Measurements from ENCODE around the gene NCOA6. TPM values are rescaled to one million over a fixed set of nuclear protein-coding genes. Genes with fewer than 3 reads are reported as not detected.
"Not testable (repeated sequence)": the region's sequence is repeated elsewhere in the genome, so short reads cannot be mapped to it uniquely, and the experiment has no call there.

The NCOA6 gene
- total RNA-seq, 2 experiments from 2014 or later: 8.8 to 24.4 TPM

DNA sequence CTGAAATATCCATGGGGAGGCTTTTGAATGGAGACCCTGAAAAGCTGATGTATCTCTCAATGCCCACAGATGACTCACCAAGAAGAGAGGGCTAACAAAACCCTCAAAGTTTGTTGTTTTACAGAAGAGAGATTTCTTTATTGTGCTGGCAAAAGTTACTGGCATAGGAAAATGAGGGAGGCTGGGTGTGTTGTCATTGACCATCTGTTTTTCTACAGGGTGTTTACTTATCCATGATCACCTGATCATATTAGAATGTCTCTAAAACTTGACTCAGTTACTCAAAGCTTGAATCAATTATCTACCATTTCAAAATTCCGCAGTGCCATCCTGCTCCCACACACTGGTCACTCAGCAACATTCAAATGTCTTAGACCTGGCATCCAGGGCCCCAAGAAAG, 9.8 kb downstream of the NCOA6 start:
- TF ChIP-seq, protein P1, sequence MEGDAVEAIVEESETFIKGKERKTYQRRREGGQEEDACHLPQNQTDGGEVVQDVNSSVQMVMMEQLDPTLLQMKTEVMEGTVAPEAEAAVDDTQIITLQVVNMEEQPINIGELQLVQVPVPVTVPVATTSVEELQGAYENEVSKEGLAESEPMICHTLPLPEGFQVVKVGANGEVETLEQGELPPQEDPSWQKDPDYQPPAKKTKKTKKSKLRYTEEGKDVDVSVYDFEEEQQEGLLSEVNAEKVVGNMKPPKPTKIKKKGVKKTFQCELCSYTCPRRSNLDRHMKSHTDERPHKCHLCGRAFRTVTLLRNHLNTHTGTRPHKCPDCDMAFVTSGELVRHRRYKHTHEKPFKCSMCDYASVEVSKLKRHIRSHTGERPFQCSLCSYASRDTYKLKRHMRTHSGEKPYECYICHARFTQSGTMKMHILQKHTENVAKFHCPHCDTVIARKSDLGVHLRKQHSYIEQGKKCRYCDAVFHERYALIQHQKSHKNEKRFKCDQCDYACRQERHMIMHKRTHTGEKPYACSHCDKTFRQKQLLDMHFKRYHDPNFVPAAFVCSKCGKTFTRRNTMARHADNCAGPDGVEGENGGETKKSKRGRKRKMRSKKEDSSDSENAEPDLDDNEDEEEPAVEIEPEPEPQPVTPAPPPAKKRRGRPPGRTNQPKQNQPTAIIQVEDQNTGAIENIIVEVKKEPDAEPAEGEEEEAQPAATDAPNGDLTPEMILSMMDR (conservative IDR thresholded peaks at IDR 0.05; ENCODE audit: low read length): no peak
- no peak for TF ChIP-seq EZH2phosphoT487 (IDR thresholded peaks at IDR 0.05; ENCODE audit: borderline replicate concordance, low read depth, low read length)
- intact Hi-C loops (cut with micrococcal nuclease; ENCODE audit: unreplicated experiment): no loop called here
- H3K36me3 ChIP-seq (ENCODE audit: insufficient read depth, low read length): no peaks in the 10 kb centered on the region
- H3K9me3 ChIP-seq (ENCODE audit: low read length): no peaks in the 10 kb centered on the region
- BruUV-seq (replicated peaks): TSS peak; percentile 31
- H3K4me2 ChIP-seq (ENCODE audit: low read length): no peak overlapping the region
- H3K79me2 ChIP-seq (ENCODE audit: insufficient read depth, low read depth, low read length): peaks cover 32% of the 10 kb centered on the region
- no peak overlapping the region for H3K4me3 ChIP-seq (ENCODE audit: low read depth, low read length, poor library complexity, severe bottlenecking)
- CTCF ChIA-PET (ENCODE audit: unreplicated experiment): no interaction called here
- DNase-seq (ENCODE audit: low spot score): no peak
- H2AFZ ChIP-seq (ENCODE audit: low read length): no peak overlapping the region
- no peaks in the 10 kb centered on the region for H3K9me2 ChIP-seq (ENCODE audit: insufficient read depth, low read length)
- POLR2A ChIA-PET: no interaction called here
- H4K20me1 ChIP-seq (ENCODE audit: insufficient read depth, low read length): peaks cover 18% of the 10 kb centered on the region; the same call in 1 of the 2 replicates
- no peaks in the 10 kb centered on the region for H3K4me1 ChIP-seq (ENCODE audit: insufficient read depth, low read length, poor library complexity, severe bottlenecking)
- H3K27ac ChIP-seq (ENCODE audit: low read depth, low read length, poor library complexity, severe bottlenecking): no peak overlapping the region

DNA sequence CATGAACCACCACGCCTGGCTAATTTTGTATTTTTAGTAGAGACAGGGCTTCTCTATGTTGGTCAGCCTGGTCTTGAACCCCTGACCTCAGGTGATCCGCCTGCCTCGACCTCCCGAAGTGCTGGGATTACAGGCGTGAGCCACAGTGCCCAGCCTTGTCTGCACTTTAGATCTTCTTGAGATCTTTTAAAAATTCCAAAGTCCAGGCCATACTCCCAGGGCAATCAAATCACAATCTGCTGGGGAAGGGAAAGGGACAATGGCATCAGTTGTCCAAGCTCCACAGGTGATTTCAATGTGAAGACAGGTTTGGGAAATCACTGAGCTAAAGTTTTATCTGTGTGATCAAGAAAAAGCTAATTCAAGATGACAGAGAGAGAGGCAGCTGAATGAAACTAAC, 16.9 kb downstream of the NCOA6 start:
- no TSS peak for BruUV-seq (replicated peaks)
- H3K9me3 ChIP-seq (ENCODE audit: low read length): no peaks in the 10 kb centered on the region
- no peak overlapping the region for H2AFZ ChIP-seq (ENCODE audit: low read length)
- H3K36me3 ChIP-seq (ENCODE audit: insufficient read depth, low read length): no peaks in the 10 kb centered on the region
- no peaks in the 10 kb centered on the region for H3K9me2 ChIP-seq (ENCODE audit: insufficient read depth, low read length)
- no peak overlapping the region for H3K4me3 ChIP-seq (ENCODE audit: low read depth, low read length, poor library complexity, severe bottlenecking)
- H4K20me1 ChIP-seq (ENCODE audit: insufficient read depth, low read length): no peaks in the 10 kb centered on the region; the same call in 1 of the 2 replicates
- TF ChIP-seq EZH2phosphoT487 (IDR thresholded peaks at IDR 0.05; ENCODE audit: borderline replicate concordance, low read depth, low read length): no peak
- TF ChIP-seq, protein P1 (conservative IDR thresholded peaks at IDR 0.05; ENCODE audit: low read length): no peak
- DNase-seq (ENCODE audit: low spot score): no peak
- no peak overlapping the region for H3K27ac ChIP-seq (ENCODE audit: low read depth, low read length, poor library complexity, severe bottlenecking)
- ChIA-PET CTCF (ENCODE audit: unreplicated experiment) (no interaction called here), POLR2A (no interaction called here)
- H3K4me1 ChIP-seq (ENCODE audit: insufficient read depth, low read length, poor library complexity, severe bottlenecking): no peaks in the 10 kb centered on the region
- H3K79me2 ChIP-seq (ENCODE audit: insufficient read depth, low read depth, low read length): peaks cover 12% of the 10 kb centered on the region; the same call in 1 of the 2 replicates
- no peak overlapping the region for H3K4me2 ChIP-seq (ENCODE audit: low read length)
- intact Hi-C loops (cut with micrococcal nuclease; ENCODE audit: unreplicated experiment): no loop called here

DNA sequence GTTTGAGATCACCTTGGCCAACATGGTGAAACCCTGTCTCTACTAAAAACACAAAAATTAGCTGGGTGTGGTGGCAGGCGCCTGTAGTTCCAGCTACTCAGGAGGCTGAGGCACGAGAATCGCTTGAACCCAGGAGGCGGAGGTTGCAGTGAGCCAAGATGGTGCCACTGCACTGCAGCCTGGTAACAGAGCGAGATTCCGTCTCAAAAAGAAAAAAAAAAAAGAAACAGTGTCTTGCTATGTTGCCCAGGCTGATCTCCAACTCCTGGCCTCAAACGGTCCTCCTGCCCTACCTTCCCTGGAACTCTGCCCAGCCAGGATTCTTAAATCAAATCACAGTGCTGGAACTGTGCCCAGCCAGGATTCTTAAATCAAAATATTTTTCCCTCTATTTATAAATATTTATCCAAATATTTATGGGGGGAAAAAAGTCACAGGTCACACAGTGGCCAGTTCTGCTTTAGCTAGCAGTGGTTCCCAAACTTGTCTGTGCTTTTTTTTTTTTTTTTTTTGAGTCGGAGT, 17.4 kb downstream of the NCOA6 start:
- H3K4me2 ChIP-seq (ENCODE audit: low read length); intact Hi-C loops (cut with micrococcal nuclease; ENCODE audit: unreplicated experiment); H3K79me2 ChIP-seq (ENCODE audit: insufficient read depth, low read depth, low read length); DNase-seq (ENCODE audit: low spot score); H3K4me3 ChIP-seq (ENCODE audit: low read depth, low read length, poor library complexity, severe bottlenecking); H3K9me2 ChIP-seq (ENCODE audit: insufficient read depth, low read length); H3K4me1 ChIP-seq (ENCODE audit: insufficient read depth, low read length, poor library complexity, severe bottlenecking); BruUV-seq (replicated peaks); CTCF ChIA-PET (ENCODE audit: unreplicated experiment); H2AFZ ChIP-seq (ENCODE audit: low read length); H3K27ac ChIP-seq (ENCODE audit: low read depth, low read length, poor library complexity, severe bottlenecking); H4K20me1 ChIP-seq (ENCODE audit: insufficient read depth, low read length); POLR2A ChIA-PET; H3K9me3 ChIP-seq (ENCODE audit: low read length); H3K36me3 ChIP-seq (ENCODE audit: insufficient read depth, low read length): not testable (repeated sequence)

Data from OCI-LY7 (cell line).